GM20000 (cell line): Measurements from ENCODE around the gene IFT88.
"Not testable (repeated sequence)": the region's sequence is repeated elsewhere in the genome, so short reads cannot be mapped to it uniquely, and the experiment has no call there.

Experiments
- DNase-seq: peaks from one replicate; pipeline ENCODE4 v3.0.0; 2012; ENCODE audit warnings: low spot score
- TF ChIP-seq, protein P1 (sequence below): IDR thresholded peaks from 2 replicates; pipeline ENCODE4 v1.5.1; 2012; ENCODE audit warnings: mild to moderate bottlenecking, control low read depth; ENCODE audit errors: extremely low read depth, missing control alignments

The IFT88 gene

DNA sequence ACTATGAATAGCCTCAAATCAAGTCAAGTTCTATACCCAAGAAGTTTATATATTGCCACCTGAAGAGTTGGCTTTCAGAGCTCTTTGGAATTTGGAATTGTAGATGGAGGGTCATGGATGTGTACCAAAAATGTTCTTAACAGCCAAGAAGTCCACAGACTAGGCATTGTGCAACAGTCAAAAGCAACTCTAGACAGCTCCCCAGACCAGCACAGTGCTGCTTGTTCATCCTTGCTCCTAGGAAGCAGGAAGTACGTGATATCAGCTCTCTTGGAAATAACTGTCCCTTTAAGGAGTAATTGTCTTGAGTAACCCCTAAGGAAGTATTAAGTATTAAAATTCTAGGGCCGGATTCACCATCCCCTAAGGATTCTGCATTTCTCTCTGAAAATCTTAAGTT, 105.8 kb downstream of the IFT88 start:
- DNase-seq: no peak
- TF ChIP-seq, protein P1, sequence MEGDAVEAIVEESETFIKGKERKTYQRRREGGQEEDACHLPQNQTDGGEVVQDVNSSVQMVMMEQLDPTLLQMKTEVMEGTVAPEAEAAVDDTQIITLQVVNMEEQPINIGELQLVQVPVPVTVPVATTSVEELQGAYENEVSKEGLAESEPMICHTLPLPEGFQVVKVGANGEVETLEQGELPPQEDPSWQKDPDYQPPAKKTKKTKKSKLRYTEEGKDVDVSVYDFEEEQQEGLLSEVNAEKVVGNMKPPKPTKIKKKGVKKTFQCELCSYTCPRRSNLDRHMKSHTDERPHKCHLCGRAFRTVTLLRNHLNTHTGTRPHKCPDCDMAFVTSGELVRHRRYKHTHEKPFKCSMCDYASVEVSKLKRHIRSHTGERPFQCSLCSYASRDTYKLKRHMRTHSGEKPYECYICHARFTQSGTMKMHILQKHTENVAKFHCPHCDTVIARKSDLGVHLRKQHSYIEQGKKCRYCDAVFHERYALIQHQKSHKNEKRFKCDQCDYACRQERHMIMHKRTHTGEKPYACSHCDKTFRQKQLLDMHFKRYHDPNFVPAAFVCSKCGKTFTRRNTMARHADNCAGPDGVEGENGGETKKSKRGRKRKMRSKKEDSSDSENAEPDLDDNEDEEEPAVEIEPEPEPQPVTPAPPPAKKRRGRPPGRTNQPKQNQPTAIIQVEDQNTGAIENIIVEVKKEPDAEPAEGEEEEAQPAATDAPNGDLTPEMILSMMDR: no peak

GRCh38 chr13:20673715-20674114, 106.8 kb downstream of the IFT88 start:
- TF ChIP-seq, protein P1: no peak
- no peak for DNase-seq

DNA sequence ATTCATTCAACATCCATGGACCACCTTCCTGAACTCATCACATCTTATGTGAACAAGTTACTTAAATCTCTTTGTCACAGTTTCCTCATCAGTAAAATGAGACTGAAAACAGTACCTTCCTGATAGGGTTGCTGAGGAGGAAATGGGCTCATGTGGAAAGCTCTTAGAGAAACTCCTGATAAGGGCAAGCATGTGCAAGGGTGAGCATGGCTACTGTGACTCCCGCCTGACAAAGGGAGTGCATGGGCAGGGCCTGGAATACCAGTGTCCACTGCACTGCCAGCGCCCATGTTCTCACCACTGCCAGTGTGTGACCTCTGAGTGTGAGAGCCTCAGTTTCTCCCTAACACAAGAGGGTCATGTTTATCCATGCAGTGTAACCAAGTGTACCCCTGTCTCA, 109.3 kb downstream of the IFT88 start:
- TF ChIP-seq, protein P1: no peak

GRCh38 chr13:20678606-20679005, 111.6 kb downstream of the IFT88 start:
- DNase-seq: not testable (repeated sequence)

More for the DNA sequence above, 109.3 kb downstream of the IFT88 start:
- DNase-seq: no peak

DNA sequence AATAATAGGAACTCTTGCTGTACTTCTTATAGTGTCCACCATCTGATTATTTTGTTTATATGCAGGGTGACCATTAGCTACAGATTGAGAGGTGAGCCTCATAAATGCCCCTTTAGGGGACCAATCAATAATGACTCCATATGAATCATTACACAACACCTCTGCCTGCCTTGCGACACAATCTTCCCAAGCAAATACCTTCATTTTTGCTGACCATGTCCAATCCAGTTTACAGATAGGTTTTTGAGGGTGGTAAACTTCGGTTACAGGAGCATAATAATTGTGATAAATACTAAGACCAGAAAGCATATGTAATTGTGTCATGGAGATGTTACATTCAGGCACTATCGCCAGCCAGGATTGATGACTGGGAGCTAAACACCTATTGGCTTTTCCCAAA, 112.9 kb downstream of the IFT88 start:
- TF ChIP-seq, protein P1: no peak
- DNase-seq: no peak

- TF ChIP-seq, protein P1: no peak
- DNase-seq: no peak
Observed at GRCh38 chr13:20680416-20681080, 113.6 kb downstream of the IFT88 start.

DNA sequence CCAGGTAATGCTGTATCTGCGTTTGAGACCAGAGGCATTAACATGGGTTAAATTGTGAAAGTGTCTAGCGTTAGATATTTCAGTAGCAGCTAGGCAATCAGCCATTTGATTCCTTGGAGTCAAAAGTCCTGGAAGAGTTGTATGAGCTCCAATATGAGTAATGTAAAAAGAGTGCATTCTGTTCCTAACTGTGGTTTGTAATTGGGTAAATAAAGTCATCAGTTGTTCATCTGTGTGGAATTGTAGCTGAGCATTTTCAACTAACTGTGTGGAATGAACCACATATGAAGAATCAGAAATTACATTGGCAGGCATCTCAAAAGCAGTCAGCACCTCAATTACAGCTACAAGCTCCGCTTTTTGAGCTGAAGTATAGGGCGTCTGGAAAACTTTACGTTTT, 114.5 kb downstream of the IFT88 start:
- not testable (repeated sequence) for DNase-seq

- TF ChIP-seq, protein P1: no peak
- DNase-seq: no peak
Observed at GRCh38 chr13:20682061-20682460, 115.1 kb downstream of the IFT88 start.
